CD4-positive, alpha-beta T cell (primary cell): ENCODE data around the gene FZD8. TPM values are rescaled to one million over a fixed set of nuclear protein-coding genes. Genes with fewer than 3 reads are reported as not detected.

Experiments used
- ATAC-seq: fragments of 200-7000 bp; cut with Tn5 transposase; one replicate; pipeline ENCODE4 v1.10.0; 2022; ENCODE audit warnings: mild to moderate bottlenecking; ENCODE audit not compliant: poor library complexity
- CTCF ChIA-PET: fragments of 350-600 bp; sonication (Branson Sonifier 250); formaldehyde crosslinking; loops from one replicate; lab custom pipeline; 2021; ENCODE audit warnings: antibody characterized with exemption, inconsistent platforms; lab: Charles Lee
- POLR2A ChIA-PET: fragments of 350-600 bp; sonication (Branson Sonifier 250); formaldehyde crosslinking; loops from one replicate; lab custom pipeline; 2021; ENCODE audit warnings: antibody characterized with exemption, inconsistent platforms; lab: Charles Lee
- DNase-seq, 14 experiments: peaks; one replicate each; pipeline ENCODE4 v3.0.0-alpha.2; 2013 to 2020; ENCODE audit warnings: mixed read lengths in 2 of 14
- H3K27ac ChIP-seq, 2 donors: one replicate each; pipeline versions ENCODE4 v1.5.1 to v1.7.0; 2013; ENCODE audit warnings: low read length in 2 of 2, low read depth in 1 of 2, mild to moderate bottlenecking in 1 of 2
- H3K27me3 ChIP-seq, 2 experiments: 1 replicate in 1 of 2; 2 replicates in 1 of 2; pipeline versions ENCODE4 v1.6.1 to v1.7.0; 2013; ENCODE audit warnings: low read length in 2 of 2, control low read depth in 1 of 2, mild to moderate bottlenecking in 1 of 2, moderate library complexity in 1 of 2; ENCODE audit not compliant: insufficient read depth in 2 of 2, control insufficient read depth in 1 of 2
- H3K36me3 ChIP-seq: one replicate; pipeline ENCODE4 v1.6.1; 2013; ENCODE audit warnings: low read length, control low read depth; ENCODE audit not compliant: insufficient read depth
- H3K4me1 ChIP-seq: one replicate; pipeline ENCODE4 v1.6.1; 2013; ENCODE audit warnings: low read length, control low read depth; ENCODE audit not compliant: insufficient read depth
- H3K4me3 ChIP-seq: one replicate; pipeline ENCODE4 v1.5.1; 2013; ENCODE audit warnings: mild to moderate bottlenecking, low read length, moderate library complexity
- H3K9me3 ChIP-seq, 2 experiments: 1 replicate in 1 of 2; 2 replicates in 1 of 2; pipeline versions ENCODE4 v1.6.1 to v1.7.0; 2013; ENCODE audit warnings: low read length in 2 of 2, mild to moderate bottlenecking in 2 of 2, control low read depth in 1 of 2, moderate library complexity in 1 of 2; ENCODE audit not compliant: control insufficient read depth in 1 of 2, insufficient read depth in 1 of 2
- H3K27ac Mint-ChIP-seq: one replicate; pipeline ENCODE4 v1.8.0; 2020; ENCODE audit warnings: mixed read lengths
- H3K27me3 Mint-ChIP-seq: one replicate; pipeline ENCODE4 v1.8.0; 2021; ENCODE audit warnings: mixed read lengths
- H3K36me3 Mint-ChIP-seq: one replicate; pipeline ENCODE4 v1.8.0; 2021; ENCODE audit warnings: low read depth, mixed read lengths
- H3K4me1 Mint-ChIP-seq: one replicate; pipeline ENCODE4 v1.8.0; 2021; ENCODE audit warnings: low read depth, mixed read lengths
- H3K4me3 Mint-ChIP-seq: one replicate; pipeline ENCODE4 v1.8.0; 2020; ENCODE audit warnings: mild to moderate bottlenecking, mixed read lengths
- H3K9me3 Mint-ChIP-seq: one replicate; pipeline ENCODE4 v1.8.0; 2020; ENCODE audit warnings: mixed read lengths
- CTCF ChIP-seq: fragments of 200-600 bp; IDR thresholded peaks from one replicate; pipeline ENCODE4 v1.8.0; 2022; ENCODE audit warnings: antibody characterized with exemption, mild to moderate bottlenecking
- intact Hi-C, 2 experiments: fragments of 100-400 bp; cut with DNase I in 1 of 2; cut with micrococcal nuclease in 1 of 2; formaldehyde crosslinking; loops; one replicate each; pipeline versions ENCODE4 v1.15.1 to v1.9.0; 2023 to 2025; cut with DNase I, micrococcal nuclease
- total RNA-seq, 174 experiments: library from RNA in 2 of 174; stranded (reverse) in 2 of 174; gene quantifications; one replicate each; pipeline ENCODE4 v1.2.3 and lab custom pipeline; 2021 to 2026

The FZD8 gene
- total RNA-seq, 2 experiments from 2014 or later, result 2.1 to 2.2 TPM

GRCh38 chr10:35667270-35667889 lies 25.3 kb upstream of the FZD8 start:
- intact Hi-C loops, result no loop called here
- Histone ChIP-seq H3K36me3 (no peaks in the 10 kb centered on the region), H3K4me3 (no peak overlapping the region), H3K9me3 (peaks cover 0 to 4% of the 10 kb centered on the region in 2 experiments), H3K4me1 (no peaks in the 10 kb centered on the region), H3K27me3 (peaks cover 0 to under 1% of the 10 kb centered on the region in 2 experiments), H3K27ac (no peak overlapping the region)
- ChIA-PET POLR2A (no interaction called here), CTCF (no interaction called here)
- no peak for ATAC-seq
- Mint-ChIP-seq H3K27ac (no peak overlapping the region), H3K36me3 (no peaks in the 10 kb centered on the region), H3K4me1 (no peaks in the 10 kb centered on the region), H3K27me3 (peaks cover 17% of the 10 kb centered on the region), H3K4me3 (no peak overlapping the region), H3K9me3 (no peaks in the 10 kb centered on the region)
- no peak for DNase-seq
- no peak for TF ChIP-seq CTCF

DNA sequence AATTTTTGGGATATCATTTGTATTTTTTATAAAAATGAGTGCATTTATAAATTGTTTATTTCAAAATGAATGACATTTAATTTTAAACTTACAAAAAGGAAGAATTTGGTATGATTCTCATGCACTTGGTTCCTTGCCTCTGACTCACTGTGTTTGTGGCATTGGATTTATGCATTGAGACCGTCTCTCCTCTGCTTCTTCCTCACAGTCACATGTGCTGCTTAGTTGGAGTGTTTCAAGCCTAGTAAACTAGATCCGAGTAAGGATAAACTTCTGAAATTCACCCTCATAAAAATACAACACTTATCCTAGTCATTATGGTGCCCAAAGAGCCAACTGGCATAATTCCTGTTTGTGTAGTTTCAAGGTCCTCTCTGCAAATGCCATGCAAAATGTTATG lies 19.1 kb upstream of the FZD8 start:
- Mint-ChIP-seq H3K4me1 (no peaks in the 10 kb centered on the region), H3K27ac (no peak overlapping the region), H3K27me3 (peaks cover 35% of the 10 kb centered on the region), H3K4me3 (no peak overlapping the region), H3K36me3 (no peaks in the 10 kb centered on the region), H3K9me3 (no peaks in the 10 kb centered on the region)
- Histone ChIP-seq H3K27me3 (peaks cover 9 to 10% of the 10 kb centered on the region in 2 experiments), H3K36me3 (no peaks in the 10 kb centered on the region), H3K27ac (no peak overlapping the region), H3K4me3 (no peak overlapping the region), H3K4me1 (no peaks in the 10 kb centered on the region), H3K9me3 (no peaks in the 10 kb centered on the region)
- no peak for TF ChIP-seq CTCF
- ATAC-seq, result no peak
- ChIA-PET CTCF (no interaction called here), POLR2A (no interaction called here)
- no peak for DNase-seq
- intact Hi-C loops, result no loop called here

DNA sequence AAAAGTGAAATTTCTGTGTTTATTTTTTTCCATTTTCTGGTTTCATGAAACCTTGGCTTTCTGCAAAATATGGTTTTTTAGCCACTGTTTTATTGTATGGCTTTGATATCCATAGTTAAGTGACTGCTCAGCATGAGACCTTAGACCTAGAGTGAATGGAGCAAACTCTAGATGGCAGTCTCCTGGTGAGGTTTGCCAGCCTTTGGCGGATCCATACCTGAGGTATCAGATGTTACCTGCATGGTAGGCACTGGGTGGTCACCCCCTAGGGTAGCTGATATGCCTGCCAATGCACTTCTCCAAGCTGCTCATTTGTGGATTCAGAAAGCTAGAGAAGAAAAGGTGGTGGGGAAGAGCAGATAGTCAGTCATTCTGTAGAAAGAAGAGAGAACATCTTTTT lies 17.4 kb upstream of the FZD8 start:
- H3K27me3 Mint-ChIP-seq, result peaks cover 35% of the 10 kb centered on the region
- Histone ChIP-seq H3K9me3 (no peaks in the 10 kb centered on the region), H3K4me3 (no peak overlapping the region), H3K27me3 (peaks cover 9 to 10% of the 10 kb centered on the region in 2 experiments), H3K36me3 (no peaks in the 10 kb centered on the region), H3K4me1 (no peaks in the 10 kb centered on the region), H3K27ac (no peak overlapping the region)
- no peaks in the 10 kb centered on the region for H3K9me3 Mint-ChIP-seq
- DNase-seq, result no peak
- ATAC-seq, result no peak
- no peaks in the 10 kb centered on the region for H3K4me1 Mint-ChIP-seq
- POLR2A ChIA-PET, result no interaction called here
- no peak overlapping the region for H3K27ac Mint-ChIP-seq
- CTCF ChIA-PET, result no interaction called here
- intact Hi-C loops, result no loop called here
- H3K4me3 Mint-ChIP-seq, result no peak overlapping the region
- H3K36me3 Mint-ChIP-seq, result no peaks in the 10 kb centered on the region
- TF ChIP-seq CTCF, result no peak
